OCI-LY7 (cell line): ENCODE data around the gene DYNLT4. TPM values are rescaled to one million over a fixed set of nuclear protein-coding genes. Genes with fewer than 3 reads are reported as not detected.

ENCODE experiments used
- BruUV-seq: library from RNA; stranded (reverse); fragments of 400-500 nt; replicated peaks from 2 replicates; lab custom pipeline; 2021; lab: Mats Ljungman, UMichigan
- CTCF ChIA-PET: fragments of 300-600 bp; sonication (Branson Sonifier 250); formaldehyde crosslinking; loops from one replicate; lab custom pipeline; 2022; ENCODE audit warnings: antibody characterized with exemption; ENCODE audit not compliant: unreplicated experiment; lab: Charles Lee
- POLR2A ChIA-PET: fragments of 300-600 bp; sonication (Branson Sonifier 250); formaldehyde crosslinking; loops from one replicate; lab custom pipeline; 2022; ENCODE audit warnings: antibody characterized with exemption; lab: Charles Lee
- DNase-seq: peaks from one replicate; pipeline ENCODE4 v3.0.0-alpha.2; 2015; ENCODE audit warnings: low spot score
- H2AFZ ChIP-seq: fragments of 200-600 bp; sonication (generic), shearing (Covaris generic); 2 replicates; pipeline ENCODE4 v1.6.1; 2014; ENCODE audit warnings: mild to moderate bottlenecking, antibody characterized with exemption, low read length, moderate library complexity
- H3K27ac ChIP-seq: fragments of 200-600 bp; sonication (generic); 2 replicates; pipeline ENCODE4 v1.5.1; 2014; ENCODE audit warnings: mixed run types, low read depth, mild to moderate bottlenecking, moderate library complexity, low read length, inconsistent platforms; ENCODE audit not compliant: poor library complexity, severe bottlenecking
- H3K36me3 ChIP-seq: fragments of 200-600 bp; sonication (generic); 2 replicates; pipeline ENCODE4 v1.6.1; 2014; ENCODE audit warnings: mild to moderate bottlenecking, antibody characterized with exemption, low read length, moderate library complexity, mixed read lengths; ENCODE audit not compliant: insufficient read depth
- H3K4me1 ChIP-seq: fragments of 200-600 bp; sonication (generic); 2 replicates; pipeline ENCODE4 v1.5.1; 2014; ENCODE audit warnings: mild to moderate bottlenecking, low read length; ENCODE audit not compliant: insufficient read depth, poor library complexity, severe bottlenecking
- H3K4me2 ChIP-seq: fragments of 200-600 bp; sonication (generic); 2 replicates; pipeline ENCODE4 v1.6.1; 2014; ENCODE audit warnings: mild to moderate bottlenecking, low read length
- H3K4me3 ChIP-seq: fragments of 200-600 bp; sonication (generic); 2 replicates; pipeline ENCODE4 v1.5.1; 2014; ENCODE audit warnings: mild to moderate bottlenecking, low read depth, low read length; ENCODE audit not compliant: poor library complexity, severe bottlenecking
- H3K79me2 ChIP-seq: fragments of 200-600 bp; sonication (generic); 2 replicates; pipeline ENCODE4 v1.6.1; 2016; ENCODE audit warnings: low read depth, mild to moderate bottlenecking, low read length, moderate library complexity, mixed read lengths; ENCODE audit not compliant: insufficient read depth
- H3K9me2 ChIP-seq: fragments of 200-600 bp; sonication (generic); 2 replicates; pipeline ENCODE4 v1.6.1; 2016; ENCODE audit warnings: mild to moderate bottlenecking, low read length, mixed read lengths; ENCODE audit not compliant: insufficient read depth
- H3K9me3 ChIP-seq: fragments of 200-600 bp; sonication (generic); 2 replicates; pipeline ENCODE4 v1.6.1; 2014; ENCODE audit warnings: mild to moderate bottlenecking, mixed run types, low read length, mixed read lengths
- H4K20me1 ChIP-seq: fragments of 200-600 bp; sonication (generic); 2 replicates; pipeline ENCODE4 v1.6.1; 2014; ENCODE audit warnings: mild to moderate bottlenecking, antibody characterized with exemption, low read length, moderate library complexity, mixed read lengths; ENCODE audit not compliant: insufficient read depth
- CTCF ChIP-seq: fragments of 200-600 bp; sonication (generic); conservative IDR thresholded peaks from 2 replicates; pipeline ENCODE4 v1.5.1; 2014; ENCODE audit warnings: mild to moderate bottlenecking, antibody characterized with exemption, low read length, moderate library complexity, mixed read lengths
- EZH2phosphoT487 ChIP-seq: fragments of 200-600 bp; sonication (generic); IDR thresholded peaks from 2 replicates; pipeline ENCODE4 v1.6.1; 2018; ENCODE audit warnings: low read depth, borderline replicate concordance, mild to moderate bottlenecking, mixed run types, antibody characterized with exemption, low read length, moderate library complexity, mixed read lengths
- intact Hi-C: fragments of 100-400 bp; cut with micrococcal nuclease; formaldehyde crosslinking; loops from one replicate; pipeline ENCODE4 v1.10.0; 2022; ENCODE audit not compliant: unreplicated experiment
- total RNA-seq, 2 experiments: library from RNA; depleted of rRNA in 1 of 2; stranded (reverse); fragments of >200 nt in 1 of 2; shearing (Covaris generic) in 1 of 2; gene quantifications; 2 replicates each; pipeline ENCODE4 v1.2.3, GENCODE V29; 2014 to 2022

DYNLT4 gene
- total RNA-seq, 2 experiments from 2014 or later = not detected

GRCh38 chr1:44829506-44830384, 22.6 kb upstream of the DYNLT4 start:
- no TSS peak for BruUV-seq
- H3K9me3 ChIP-seq = no peaks in the 10 kb centered on the region
- no peak overlapping the region for H2AFZ ChIP-seq
- H3K9me2 ChIP-seq = no peaks in the 10 kb centered on the region
- TF ChIP-seq EZH2phosphoT487 = no peak
- no peak for TF ChIP-seq CTCF
- no peak overlapping the region for H3K4me2 ChIP-seq
- ChIA-PET POLR2A (interaction anchor here (0.6 kb wide), 1 partner anchor 859 kb away, joined by 4 read pairs; no protein-coding TSS in a partner anchor), CTCF (no interaction called here)
- no peaks in the 10 kb centered on the region for H4K20me1 ChIP-seq
- no peaks in the 10 kb centered on the region for H3K79me2 ChIP-seq
- no peak overlapping the region for H3K27ac ChIP-seq
- no peak overlapping the region for H3K4me3 ChIP-seq
- no peaks in the 10 kb centered on the region for H3K36me3 ChIP-seq
- no peak for DNase-seq
- intact Hi-C loops = loop anchor here (10.0 kb wide), 1 partner anchor 155 kb away; the partner anchor contains the start of gene EIF2B3
- H3K4me1 ChIP-seq = no peaks in the 10 kb centered on the region

GRCh38 chr1:44828841-44829440, 21.8 kb upstream of the DYNLT4 start:
- no peak for TF ChIP-seq EZH2phosphoT487
- no peak for TF ChIP-seq CTCF
- DNase-seq = no peak
- Histone ChIP-seq H3K9me3 (no peaks in the 10 kb centered on the region), H3K36me3 (no peaks in the 10 kb centered on the region), H3K27ac (no peak overlapping the region), H3K4me3 (no peak overlapping the region), H3K4me2 (no peak overlapping the region), H3K9me2 (no peaks in the 10 kb centered on the region), H4K20me1 (no peaks in the 10 kb centered on the region), H2AFZ (no peak overlapping the region), H3K4me1 (no peaks in the 10 kb centered on the region), H3K79me2 (no peaks in the 10 kb centered on the region)
- intact Hi-C loops = no loop called here
- BruUV-seq = no TSS peak
- ChIA-PET CTCF (no interaction called here), POLR2A (no interaction called here)
